Cardiac fibroblast (primary cell): ENCODE data around the gene APOL3.
"Not testable (repeated sequence)": the region's sequence is repeated elsewhere in the genome, so short reads cannot be mapped to it uniquely, and the experiment has no call there.

Experiments
- DNase-seq, 2 donors: peaks; one replicate each; pipeline versions ENCODE4 v3.0.0 to v3.0.0-alpha.2; 2010; ENCODE audit warnings: low read depth in 2 of 2
- H3K4me3 ChIP-seq, 2 donors: replicated peaks in 1 of 2; 1 replicate in 1 of 2; 2 replicates in 1 of 2; pipeline ENCODE4 v1.5.1; 2011; ENCODE audit warnings: low read depth in 2 of 2, low read length in 2 of 2, mild to moderate bottlenecking in 2 of 2, moderate library complexity in 1 of 2
- TF ChIP-seq, protein P1 (sequence below): IDR thresholded peaks from one replicate; pipeline ENCODE4 v1.5.1; 2011; ENCODE audit warnings: low read depth, mild to moderate bottlenecking, low read length, inconsistent platforms

The APOL3 gene

GRCh38 chr22:36143956-36144355 lies 16.6 kb downstream of the APOL3 start:
- DNase-seq, result no peak
- H3K4me3 ChIP-seq, result no peak overlapping the region
- TF ChIP-seq, protein P1, sequence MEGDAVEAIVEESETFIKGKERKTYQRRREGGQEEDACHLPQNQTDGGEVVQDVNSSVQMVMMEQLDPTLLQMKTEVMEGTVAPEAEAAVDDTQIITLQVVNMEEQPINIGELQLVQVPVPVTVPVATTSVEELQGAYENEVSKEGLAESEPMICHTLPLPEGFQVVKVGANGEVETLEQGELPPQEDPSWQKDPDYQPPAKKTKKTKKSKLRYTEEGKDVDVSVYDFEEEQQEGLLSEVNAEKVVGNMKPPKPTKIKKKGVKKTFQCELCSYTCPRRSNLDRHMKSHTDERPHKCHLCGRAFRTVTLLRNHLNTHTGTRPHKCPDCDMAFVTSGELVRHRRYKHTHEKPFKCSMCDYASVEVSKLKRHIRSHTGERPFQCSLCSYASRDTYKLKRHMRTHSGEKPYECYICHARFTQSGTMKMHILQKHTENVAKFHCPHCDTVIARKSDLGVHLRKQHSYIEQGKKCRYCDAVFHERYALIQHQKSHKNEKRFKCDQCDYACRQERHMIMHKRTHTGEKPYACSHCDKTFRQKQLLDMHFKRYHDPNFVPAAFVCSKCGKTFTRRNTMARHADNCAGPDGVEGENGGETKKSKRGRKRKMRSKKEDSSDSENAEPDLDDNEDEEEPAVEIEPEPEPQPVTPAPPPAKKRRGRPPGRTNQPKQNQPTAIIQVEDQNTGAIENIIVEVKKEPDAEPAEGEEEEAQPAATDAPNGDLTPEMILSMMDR, result no peak

- H3K4me3 ChIP-seq, result no peak overlapping the region
- TF ChIP-seq, protein P1, result no peak
- no peak for DNase-seq
These were observed 17.3 kb downstream of the APOL3 start for GRCh38 chr22:36143066-36143815.

- no peak for DNase-seq
- TF ChIP-seq, protein P1, result no peak
These were observed 19.1 kb downstream of the APOL3 start for GRCh38 chr22:36141481-36141880.

GRCh38 chr22:36138709-36139108 lies 21.8 kb downstream of the APOL3 start:
- not testable (repeated sequence) for DNase-seq, H3K4me3 ChIP-seq

More at GRCh38 chr22:36141481-36141880, 19.1 kb downstream of the APOL3 start:
- H3K4me3 ChIP-seq, result no peak overlapping the region

- TF ChIP-seq, protein P1, result no peak
- peak; percentile 32 to 54 for DNase-seq
These were observed 23.6 kb downstream of the APOL3 start for GRCh38 chr22:36136988-36137387.

DNA sequence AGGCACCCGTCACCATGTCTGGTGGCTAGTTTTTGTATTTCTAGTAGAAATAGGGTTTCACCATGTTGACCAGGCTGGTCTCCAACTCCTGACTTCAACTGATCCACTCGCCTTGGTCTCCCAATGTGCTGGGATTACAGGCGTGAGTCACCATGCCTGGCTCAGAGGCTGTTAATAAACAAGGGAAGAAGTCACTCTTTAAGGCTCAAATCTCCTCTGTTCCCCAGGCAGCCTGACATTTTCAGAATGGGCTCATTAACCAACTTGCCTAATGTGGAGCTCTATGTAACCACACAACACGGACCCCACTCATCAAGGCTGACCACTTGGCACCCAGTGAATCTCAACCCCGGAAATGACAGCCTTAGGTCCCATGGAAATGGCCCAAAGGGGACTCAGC lies 24.1 kb downstream of the APOL3 start:
- TF ChIP-seq, protein P1, result no peak
- peak; percentile 35 to 51 for DNase-seq
- no peak overlapping the region for H3K4me3 ChIP-seq

More at GRCh38 chr22:36136988-36137387, 23.6 kb downstream of the APOL3 start:
- H3K4me3 ChIP-seq, result no peak overlapping the region

DNA sequence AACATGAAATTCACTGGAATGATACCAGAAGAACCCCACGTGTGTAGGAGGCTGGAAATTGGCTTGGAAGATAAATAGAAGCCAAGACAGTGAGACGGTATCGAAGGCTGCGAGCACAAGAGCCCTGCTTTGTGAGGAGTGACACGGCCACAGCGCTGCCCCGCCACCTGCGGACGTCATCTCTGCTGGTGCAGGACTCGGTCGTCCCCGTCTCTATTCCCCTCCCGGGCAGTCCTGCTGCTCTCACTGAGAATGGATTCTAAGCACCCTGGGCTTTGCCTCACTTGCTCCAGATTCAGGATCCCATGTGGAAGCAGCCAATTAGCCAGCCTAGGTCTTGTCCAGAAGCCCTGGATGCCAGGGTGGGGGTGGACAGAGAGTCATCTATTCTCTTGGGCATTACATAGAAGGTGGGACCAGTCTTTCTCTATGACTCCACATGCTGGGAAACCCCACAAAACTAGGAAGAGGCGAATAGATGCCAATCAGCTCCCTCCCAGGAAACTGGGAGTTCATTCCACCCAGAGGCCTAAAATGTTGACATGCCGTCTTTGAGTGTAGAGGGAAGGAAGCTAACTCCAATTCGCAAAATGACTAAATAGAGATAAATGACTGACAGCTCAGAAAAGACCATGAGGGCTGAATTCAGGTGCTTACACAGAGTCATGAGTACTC lies 25.1 kb downstream of the APOL3 start:
- TF ChIP-seq, protein P1, result no peak
- no peak for DNase-seq
- no peak overlapping the region for H3K4me3 ChIP-seq
